Measurements from ENCODE around the gene ARCN1. TPM values are rescaled to one million over a fixed set of nuclear protein-coding genes. Genes with fewer than 3 reads are reported as not detected.

The ARCN1 gene
- total and polyA plus RNA-seq, 12 donors = 42.6 to 274 (median 104) TPM

GRCh38 chr11:118536726-118537125 lies 35.5 kb upstream of the ARCN1 start:
- peak; percentile 54 to 83 (median 78) for DNase-seq

GRCh38 chr11:118537409-118537980 lies 34.7 kb upstream of the ARCN1 start:
- 53 to 71% (median 66%) methylated on average over 5 to 6 of the region's 6 CpGs for WGBS, 4 donors
- peaks cover 0 to 4% of the 10 kb centered on the region in 2 donors for H3K36me3 ChIP-seq (replicated peaks in 1 of 2)
- TF ChIP-seq CTCF (IDR thresholded peaks at IDR 0.05) = no peak
- no peak for TF ChIP-seq POLR2A (IDR thresholded peaks at IDR 0.05)
- intact Hi-C loops (cut with DNase I) = no loop called here
- DNase-seq = peak in 1 of 7 donors; percentile 44
- no peak overlapping the region for H3K4me3 ChIP-seq
- H3K27me3 ChIP-seq = no peaks in the 10 kb centered on the region
- peaks cover 5 to 15% of the 10 kb centered on the region in 2 donors for H3K4me1 ChIP-seq (replicated peaks in 1 of 2)
- H3K27ac ChIP-seq = peak overlapping the region in 2 of 5 donors; percentile 70 to 73
- H3K9me3 ChIP-seq (replicated peaks in 1 of 3) = no peaks in the 10 kb centered on the region

More at GRCh38 chr11:118536726-118537125, 35.5 kb upstream of the ARCN1 start:
- Histone ChIP-seq H3K27me3 (no peaks in the 10 kb centered on the region), H3K4me3 (no peak overlapping the region), H3K9me3 (replicated peaks in 1 of 3) (no peaks in the 10 kb centered on the region), H3K4me1 (replicated peaks in 1 of 2) (peaks cover 5 to 15% of the 10 kb centered on the region in 2 donors), H3K36me3 (replicated peaks in 1 of 2) (no peaks in the 10 kb centered on the region), H3K27ac (peak overlapping the region in 2 of 5 donors; percentile 70 to 73)
- WGBS, 4 donors = 76 to 87% (median 80%) methylated on average over 5 of the region's 5 CpGs
- intact Hi-C loops (cut with DNase I) = no loop called here
- TF ChIP-seq CTCF (IDR thresholded peaks at IDR 0.05) (no peak), POLR2A (IDR thresholded peaks at IDR 0.05) (no peak)

- DNase-seq = peak in 1 of 7 donors; percentile 3
- peaks cover 5% of the 10 kb centered on the region in 2 donors for H3K4me1 ChIP-seq (replicated peaks in 1 of 2)
- intact Hi-C loops (cut with DNase I) = no loop called here
- 91 to 95% (median 94%) methylated on average over 8 of the region's 8 CpGs for WGBS, 4 donors
- peaks cover 0 to 19% of the 10 kb centered on the region in 2 donors for H3K36me3 ChIP-seq (replicated peaks in 1 of 2)
- H3K27me3 ChIP-seq = no peaks in the 10 kb centered on the region
- no peak overlapping the region for H3K4me3 ChIP-seq
- no peak overlapping the region for H3K27ac ChIP-seq
- no peaks in the 10 kb centered on the region for H3K9me3 ChIP-seq (replicated peaks in 1 of 3)
- TF ChIP-seq CTCF (IDR thresholded peaks at IDR 0.05) (no peak), POLR2A (IDR thresholded peaks at IDR 0.05) (no peak)
These were observed 28.1 kb upstream of the ARCN1 start for GRCh38 chr11:118544010-118544646.

GRCh38 chr11:118544647-118545010 lies 27.6 kb upstream of the ARCN1 start:
- Histone ChIP-seq H3K9me3 (replicated peaks in 1 of 3) (no peaks in the 10 kb centered on the region), H3K4me1 (replicated peaks in 1 of 2) (peaks cover 5% of the 10 kb centered on the region in 2 donors), H3K36me3 (replicated peaks in 1 of 2) (peaks cover 0 to 19% of the 10 kb centered on the region in 2 donors), H3K27ac (no peak overlapping the region), H3K4me3 (no peak overlapping the region), H3K27me3 (no peaks in the 10 kb centered on the region)
- WGBS, 4 donors = 68 to 76% (median 74%) methylated on average over 3 of the region's 3 CpGs
- no peak for DNase-seq
- intact Hi-C loops (cut with DNase I) = no loop called here
- TF ChIP-seq POLR2A (IDR thresholded peaks at IDR 0.05) (no peak), CTCF (IDR thresholded peaks at IDR 0.05) (no peak)
